Left lung (tissue), 10 donors: ENCODE results near the gene TIMM29. TPM values are rescaled to one million over a fixed set of nuclear protein-coding genes. Genes with fewer than 3 reads are reported as not detected.

Source experiments
- ATAC-seq: fragments of 200-7000 bp; cut with Tn5 transposase; one replicate; pipeline ENCODE4 v1.9.1; 2020; ENCODE audit warnings: moderate library complexity
- DNase-seq, 4 donors: peaks; one replicate each; pipeline ENCODE4 v3.0.0-alpha.2; 2013 to 2020
- H3K27ac ChIP-seq, 2 donors: fragments of 200-600 bp; sonication (generic) in 1 of 2; one replicate each; pipeline versions ENCODE4 v1.5.0 to v1.8.0; 2020 to 2021
- H3K27me3 ChIP-seq, 2 donors: fragments of 200-600 bp; sonication (generic) in 1 of 2; one replicate each; pipeline versions ENCODE4 v1.5.0 to v1.8.0; 2020 to 2021
- H3K36me3 ChIP-seq, 2 donors: fragments of 200-600 bp; sonication (generic) in 1 of 2; one replicate each; pipeline versions ENCODE4 v1.5.0 to v1.8.0; 2020 to 2021
- H3K4me1 ChIP-seq, 2 donors: fragments of 200-600 bp; one replicate each; pipeline ENCODE4 v1.8.0; 2021
- H3K4me3 ChIP-seq, 2 donors: fragments of 200-600 bp; sonication (generic) in 1 of 2; one replicate each; pipeline versions ENCODE4 v1.5.0 to v1.8.0; 2020 to 2021; ENCODE audit warnings: mild to moderate bottlenecking in 1 of 2
- H3K9me3 ChIP-seq, 2 donors: fragments of 200-600 bp; sonication (generic) in 1 of 2; one replicate each; pipeline versions ENCODE4 v1.5.0 to v1.8.0; 2020 to 2021
- CTCF ChIP-seq, 2 donors: fragments of 200-600 bp; sonication (generic) in 1 of 2; IDR thresholded peaks; one replicate each; pipeline versions ENCODE4 v1.5.0 to v1.8.0; 2021; ENCODE audit warnings: antibody characterized with exemption in 2 of 2
- intact Hi-C, 2 donors: fragments of 100-400 bp; cut with DNase I; formaldehyde crosslinking; loops; one replicate each; pipeline versions ENCODE4 v1.11.2 to v1.14.2; 2022
- polyA plus RNA-seq, 6 donors: library from polyadenylated mRNA; unstranded; fragments of 120-200 nt; gene quantifications; one replicate each; pipeline ENCODE4 v1.2.1, GENCODE V29; 2013; ENCODE audit not compliant: insufficient read length in 6 of 6
- total RNA-seq, 2 donors: library from RNA; stranded (reverse); fragmentation: NEBNext Ultra II Directional; extraction: Animal tissue kit (Norgen Biotek cat#: 25700); gene quantifications; one replicate each; pipeline ENCODE4 v1.2.1, GENCODE V29; 2021
- donor health status: DM: no; HTN: yes; CAD: no.
- donor health status: DM: no; HTN: no; CAD: no.

TIMM29 gene
- total and polyA plus RNA-seq, 8 donors: 18.8 to 28.5 (median 25.3) TPM

DNA sequence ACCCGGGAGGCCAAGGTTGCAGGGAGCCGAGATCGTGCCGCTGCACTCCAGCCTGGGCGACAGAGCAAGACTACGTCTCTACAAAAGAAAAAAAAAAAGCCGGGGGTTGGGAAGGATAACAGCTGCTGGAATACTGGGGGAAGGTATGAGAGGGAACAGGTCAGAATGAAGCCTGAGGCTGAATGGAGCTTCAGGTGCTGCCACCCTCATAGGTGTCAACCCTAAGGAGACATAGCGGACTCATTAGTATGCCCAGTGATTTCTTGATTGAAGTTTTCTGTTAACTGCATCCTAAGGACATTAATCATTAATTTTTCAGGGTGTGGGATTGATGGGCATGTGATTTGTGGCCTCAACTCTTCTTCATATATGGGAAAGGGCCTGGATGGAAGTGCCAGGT lies 38.2 kb downstream of the TIMM29 start:
- H3K4me3 ChIP-seq: no peak overlapping the region
- DNase-seq: no peak
- H3K27me3 ChIP-seq: no peaks in the 10 kb centered on the region
- intact Hi-C loops: no loop called here
- H3K9me3 ChIP-seq: no peaks in the 10 kb centered on the region
- no peaks in the 10 kb centered on the region for H3K36me3 ChIP-seq
- TF ChIP-seq CTCF (IDR thresholded peaks at IDR 0.05): no peak
- H3K4me1 ChIP-seq: peaks cover 10 to 40% of the 10 kb centered on the region in 2 donors
- H3K27ac ChIP-seq: no peak overlapping the region
- no peak for ATAC-seq

GRCh38 chr19:10968527-10969135 lies 40.0 kb downstream of the TIMM29 start:
- no peaks in the 10 kb centered on the region for H3K9me3 ChIP-seq
- H3K27ac ChIP-seq: peak overlapping the region; percentile 0 to 36
- DNase-seq (peak in 1 of 4 donors; percentile 42), ATAC-seq (peak; percentile 73)
- peaks cover 0 to 33% of the 10 kb centered on the region in 2 donors for H3K4me1 ChIP-seq
- no peak overlapping the region for H3K4me3 ChIP-seq
- H3K36me3 ChIP-seq: no peaks in the 10 kb centered on the region
- intact Hi-C loops: no loop called here
- TF ChIP-seq CTCF (IDR thresholded peaks at IDR 0.05): no peak
- H3K27me3 ChIP-seq: no peaks in the 10 kb centered on the region

DNA sequence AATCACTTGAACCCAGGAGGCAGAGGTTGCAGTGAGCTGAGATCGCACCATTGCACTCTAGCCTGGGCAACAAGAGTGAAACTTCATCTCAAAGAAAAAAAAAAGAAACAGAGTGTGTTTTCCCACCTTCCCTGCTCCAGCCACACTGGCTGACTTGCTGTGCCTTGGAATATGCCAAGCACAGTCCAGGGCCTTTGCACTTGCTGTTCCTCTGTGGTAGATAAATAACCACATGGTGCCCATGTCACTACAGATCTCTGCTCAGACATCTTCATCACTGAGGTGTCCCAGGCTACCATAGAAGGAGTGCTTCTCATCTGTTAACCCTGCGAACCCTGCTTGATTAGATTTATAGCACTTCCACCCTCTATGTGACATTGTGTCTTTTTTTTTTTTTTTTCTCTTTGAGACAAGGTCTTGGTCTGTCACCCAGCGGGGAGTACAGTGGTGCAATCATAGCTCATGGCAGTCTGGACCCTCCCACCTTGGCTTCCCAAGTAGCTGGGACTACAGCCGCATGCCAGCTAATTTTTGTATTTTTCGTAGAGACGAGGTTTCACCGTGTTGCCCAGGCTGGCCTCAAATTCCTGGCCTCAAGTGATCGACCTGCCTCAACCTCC lies 42.6 kb downstream of the TIMM29 start:
- intact Hi-C loops: no loop called here
- Histone ChIP-seq H3K27ac (no peak overlapping the region), H3K36me3 (no peaks in the 10 kb centered on the region), H3K4me1 (peaks cover 12 to 35% of the 10 kb centered on the region in 2 donors), H3K27me3 (no peaks in the 10 kb centered on the region), H3K9me3 (no peaks in the 10 kb centered on the region), H3K4me3 (no peak overlapping the region)
- TF ChIP-seq CTCF (IDR thresholded peaks at IDR 0.05): no peak
- no peak for ATAC-seq
- no peak for DNase-seq

DNA sequence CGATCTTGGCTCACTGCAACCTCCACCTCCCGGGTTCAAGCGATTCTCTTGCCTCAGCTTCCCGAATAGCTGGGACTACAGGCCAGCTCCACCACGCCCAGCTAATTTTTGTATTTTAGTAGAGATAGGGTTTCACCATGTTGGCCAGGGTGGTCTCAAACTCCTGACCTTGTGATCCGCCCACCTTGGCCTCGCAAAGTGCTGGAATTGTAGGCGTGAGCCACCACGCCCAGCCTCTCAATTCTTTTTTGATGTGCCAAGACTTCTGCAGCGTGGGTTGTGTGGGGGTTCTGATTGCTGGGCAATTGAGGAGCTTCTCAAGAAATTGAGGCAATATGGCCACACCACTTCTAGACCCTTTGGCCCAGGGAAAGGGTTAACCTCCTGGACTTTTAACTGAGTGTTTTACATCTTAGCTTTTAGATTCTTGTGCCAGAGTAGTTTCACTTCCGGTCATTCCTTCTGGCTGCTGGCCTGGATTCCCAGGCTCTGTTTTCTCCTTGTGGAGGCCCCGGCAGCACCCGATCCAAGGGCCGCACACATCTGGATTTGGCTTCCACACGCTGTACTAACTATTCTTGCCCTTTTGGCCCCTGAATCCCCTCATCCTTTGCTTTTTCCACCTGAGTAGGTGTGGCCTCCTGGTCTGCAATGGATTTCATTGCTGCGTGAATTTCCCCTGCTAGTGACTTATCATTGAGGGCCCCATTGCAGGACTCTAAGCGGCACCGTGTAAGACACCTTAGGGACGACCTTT lies 46.9 kb downstream of the TIMM29 start:
- TF ChIP-seq CTCF (IDR thresholded peaks at IDR 0.05): no peak
- Histone ChIP-seq H3K27ac (peak overlapping the region; percentile 51 to 61), H3K4me3 (no peak overlapping the region), H3K36me3 (no peaks in the 10 kb centered on the region), H3K27me3 (no peaks in the 10 kb centered on the region), H3K4me1 (peaks cover 19 to 43% of the 10 kb centered on the region in 2 donors), H3K9me3 (no peaks in the 10 kb centered on the region)
- peak in 2 of 4 donors; percentile 70 to 88 for DNase-seq
- intact Hi-C loops: no loop called here
- peak; percentile 77 for ATAC-seq
